Neural cell (in vitro differentiated cells): ENCODE data around the gene TECTB. TPM values are rescaled to one million over a fixed set of nuclear protein-coding genes. Genes with fewer than 3 reads are reported as not detected.

Source experiments
- H2AFZ ChIP-seq: fragments of 200-600, 300-800 bp; sonication (generic), shearing (Covaris generic); 2 replicates; pipeline ENCODE4 v1.6.0; 2014; ENCODE audit warnings: low read depth, mild to moderate bottlenecking, antibody characterized with exemption, low read length, moderate library complexity
- H3F3A ChIP-seq: fragments of 200-600 bp; shearing (Covaris generic); 2 replicates; pipeline ENCODE4 v1.6.1; 2016; ENCODE audit warnings: mild to moderate bottlenecking, moderate library complexity, mixed read lengths, antibody characterized with exemption, low read length; ENCODE audit not compliant: insufficient read depth, poor library complexity, severe bottlenecking
- H3K27ac ChIP-seq: fragments of 200-600, 300-800 bp; sonication (generic), shearing (Covaris generic); 2 replicates; pipeline ENCODE4 v1.5.1; 2014; ENCODE audit warnings: mild to moderate bottlenecking, low read length, moderate library complexity
- H3K27me3 ChIP-seq: fragments of 300-800, 200-600 bp; sonication (generic), shearing (Covaris generic); 2 replicates; pipeline ENCODE4 v1.6.0; 2014; ENCODE audit warnings: mild to moderate bottlenecking, low read depth, low read length, moderate library complexity; ENCODE audit not compliant: insufficient read depth
- H3K36me3 ChIP-seq: fragments of 300-800, 200-600 bp; sonication (generic), shearing (Covaris generic); 2 replicates; pipeline ENCODE4 v1.5.1; 2014; ENCODE audit warnings: mild to moderate bottlenecking, antibody characterized with exemption, low read length, moderate library complexity; ENCODE audit not compliant: insufficient read depth
- H3K4me2 ChIP-seq: fragments of 300-800, 200-600 bp; sonication (generic), shearing (Covaris generic); 2 replicates; pipeline ENCODE4 v1.6.0; 2014; ENCODE audit warnings: mild to moderate bottlenecking, low read length
- H3K4me3 ChIP-seq: fragments of 300-800, 200-600 bp; sonication (generic), shearing (Covaris generic); 2 replicates; pipeline ENCODE4 v1.5.1; 2014; ENCODE audit warnings: mild to moderate bottlenecking, low read length, moderate library complexity
- H3K79me2 ChIP-seq: fragments of 200-600 bp; shearing (Covaris generic); replicated peaks from 2 replicates; pipeline ENCODE4 v1.6.0; 2014; ENCODE audit warnings: mild to moderate bottlenecking, low read length, moderate library complexity; ENCODE audit not compliant: insufficient read depth
- H3K9ac ChIP-seq: fragments of 300-800, 200-600 bp; sonication (generic), shearing (Covaris generic); 2 replicates; pipeline ENCODE4 v1.6.1; 2016; ENCODE audit warnings: mild to moderate bottlenecking, low read length, mixed read lengths
- H3K9me2 ChIP-seq: fragments of 200-600 bp; shearing (Covaris generic); 2 replicates; pipeline ENCODE4 v1.6.1; 2016; ENCODE audit warnings: mild to moderate bottlenecking, low read length, mixed read lengths; ENCODE audit not compliant: insufficient read depth
- H3K9me3 ChIP-seq: fragments of 200-600, 300-800 bp; sonication (generic), shearing (Covaris generic); 2 replicates; pipeline ENCODE4 v1.6.1; 2016; ENCODE audit warnings: mild to moderate bottlenecking, mixed run types, low read length, moderate library complexity, mixed read lengths
- H4K20me1 ChIP-seq: fragments of 200-600 bp; shearing (Covaris generic); 2 replicates; pipeline ENCODE4 v1.6.1; 2016; ENCODE audit warnings: mild to moderate bottlenecking, mixed run types; ENCODE audit not compliant: insufficient read depth
- EP300 ChIP-seq: fragments of 450-650 bp; conservative IDR thresholded peaks from 2 replicates; pipeline ENCODE4 v1.6.1; 2014; ENCODE audit warnings: antibody characterized with exemption, mild to moderate bottlenecking, moderate library complexity; ENCODE audit not compliant: poor library complexity, severe bottlenecking
- EZH2 ChIP-seq: fragments of 200-600, 300-800 bp; shearing (Covaris generic), sonication (generic); IDR thresholded peaks from 2 replicates; pipeline ENCODE4 v1.6.1; 2014; ENCODE audit warnings: antibody characterized with exemption, low read length, borderline replicate concordance, mild to moderate bottlenecking; ENCODE audit not compliant: insufficient read depth, poor library complexity, severe bottlenecking
- MXI1 ChIP-seq: fragments of 450-650 bp; conservative IDR thresholded peaks from 2 replicates; pipeline ENCODE4 v1.6.1; 2014; ENCODE audit warnings: antibody characterized with exemption, mild to moderate bottlenecking; ENCODE audit not compliant: poor library complexity, severe bottlenecking
- POLR2AphosphoS5 ChIP-seq: IDR thresholded peaks from 2 replicates; pipeline ENCODE4 v1.6.1; 2012
- RAD21 ChIP-seq: fragments of 450-650 bp; conservative IDR thresholded peaks from 2 replicates; pipeline ENCODE4 v1.6.1; 2014; ENCODE audit warnings: antibody characterized with exemption, mild to moderate bottlenecking, moderate library complexity
- REST ChIP-seq: IDR thresholded peaks from 2 replicates; pipeline ENCODE4 v1.6.1; 2012; ENCODE audit warnings: borderline replicate concordance
- SMC3 ChIP-seq: fragments of 450-650 bp; conservative IDR thresholded peaks from 2 replicates; pipeline ENCODE4 v1.6.1; 2014; ENCODE audit warnings: antibody characterized with exemption, mild to moderate bottlenecking, moderate library complexity; ENCODE audit not compliant: poor library complexity
- TAF1 ChIP-seq: IDR thresholded peaks from 2 replicates; pipeline ENCODE4 v1.6.1; 2012; ENCODE audit warnings: low read depth
- polyA plus RNA-seq: library from polyadenylated mRNA; depleted of rRNA; stranded (reverse); fragments of >200 nt; gene quantifications from 2 replicates; pipeline ENCODE4 v1.2.3, GENCODE V29; 2014
- TF ChIP-seq, protein P1 (sequence below): fragments of 450-650 bp; IDR thresholded peaks from 2 replicates; pipeline ENCODE4 v1.5.1; 2014; ENCODE audit warnings: antibody characterized with exemption, mild to moderate bottlenecking, moderate library complexity; ENCODE audit not compliant: poor library complexity, severe bottlenecking

Gene TECTB
- polyA plus RNA-seq, 1 donor from 2014 or later = not detected

DNA sequence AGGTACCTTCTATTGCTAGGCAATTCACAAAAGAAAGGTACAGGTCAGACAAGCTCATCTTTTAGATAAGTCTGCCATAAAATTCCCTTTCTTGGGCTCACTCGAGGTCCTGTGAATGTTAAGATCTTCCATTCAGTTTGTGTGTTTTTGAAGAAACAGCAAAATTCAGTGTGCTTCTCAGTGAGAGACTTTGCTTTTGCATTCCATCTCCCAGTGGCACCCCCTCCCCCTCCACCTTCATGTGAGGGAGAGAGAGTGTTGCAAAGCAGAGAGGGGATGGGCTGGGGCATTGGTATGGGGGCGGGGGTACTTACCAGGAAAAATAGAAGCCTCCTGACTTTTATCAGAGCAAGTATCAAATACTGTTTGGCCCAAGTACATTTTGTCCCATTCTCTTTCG, 3.8 kb upstream of the TECTB start:
- Histone ChIP-seq H3K27ac (no peak overlapping the region), H3K9me3 (no peaks in the 10 kb centered on the region), H3K79me2 (no peaks in the 10 kb centered on the region), H2AFZ (no peak overlapping the region), H3F3A (no peaks in the 10 kb centered on the region), H3K9ac (no peak overlapping the region), H3K9me2 (no peaks in the 10 kb centered on the region), H3K4me2 (no peak overlapping the region), H3K4me3 (no peak overlapping the region), H3K27me3 (no peaks in the 10 kb centered on the region), H4K20me1 (no peaks in the 10 kb centered on the region), H3K36me3 (no peaks in the 10 kb centered on the region)
- TF ChIP-seq EP300 = no peak
- no peak for TF ChIP-seq EZH2
- TF ChIP-seq, protein P1, sequence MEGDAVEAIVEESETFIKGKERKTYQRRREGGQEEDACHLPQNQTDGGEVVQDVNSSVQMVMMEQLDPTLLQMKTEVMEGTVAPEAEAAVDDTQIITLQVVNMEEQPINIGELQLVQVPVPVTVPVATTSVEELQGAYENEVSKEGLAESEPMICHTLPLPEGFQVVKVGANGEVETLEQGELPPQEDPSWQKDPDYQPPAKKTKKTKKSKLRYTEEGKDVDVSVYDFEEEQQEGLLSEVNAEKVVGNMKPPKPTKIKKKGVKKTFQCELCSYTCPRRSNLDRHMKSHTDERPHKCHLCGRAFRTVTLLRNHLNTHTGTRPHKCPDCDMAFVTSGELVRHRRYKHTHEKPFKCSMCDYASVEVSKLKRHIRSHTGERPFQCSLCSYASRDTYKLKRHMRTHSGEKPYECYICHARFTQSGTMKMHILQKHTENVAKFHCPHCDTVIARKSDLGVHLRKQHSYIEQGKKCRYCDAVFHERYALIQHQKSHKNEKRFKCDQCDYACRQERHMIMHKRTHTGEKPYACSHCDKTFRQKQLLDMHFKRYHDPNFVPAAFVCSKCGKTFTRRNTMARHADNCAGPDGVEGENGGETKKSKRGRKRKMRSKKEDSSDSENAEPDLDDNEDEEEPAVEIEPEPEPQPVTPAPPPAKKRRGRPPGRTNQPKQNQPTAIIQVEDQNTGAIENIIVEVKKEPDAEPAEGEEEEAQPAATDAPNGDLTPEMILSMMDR = no peak
- no peak for TF ChIP-seq MXI1
- no peak for TF ChIP-seq REST
- TF ChIP-seq TAF1 = no peak
- TF ChIP-seq SMC3 = no peak
- no peak for TF ChIP-seq POLR2AphosphoS5
- no peak for TF ChIP-seq RAD21

GRCh38 chr10:112280205-112280921, 2.8 kb upstream of the TECTB start:
- no peak overlapping the region for H3K4me2 ChIP-seq
- no peak overlapping the region for H3K4me3 ChIP-seq
- no peak overlapping the region for H2AFZ ChIP-seq
- H3K9me3 ChIP-seq = no peaks in the 10 kb centered on the region
- H3K79me2 ChIP-seq = no peaks in the 10 kb centered on the region
- TF ChIP-seq MXI1 (no peak), RAD21 (no peak), SMC3 (no peak), POLR2AphosphoS5 (no peak), EP300 (no peak), REST (no peak), EZH2 (no peak), TAF1 (no peak)
- TF ChIP-seq, protein P1 = no peak
- no peaks in the 10 kb centered on the region for H3K9me2 ChIP-seq
- H3F3A ChIP-seq = no peaks in the 10 kb centered on the region
- no peak overlapping the region for H3K9ac ChIP-seq
- no peaks in the 10 kb centered on the region for H4K20me1 ChIP-seq
- H3K27ac ChIP-seq = no peak overlapping the region
- no peaks in the 10 kb centered on the region for H3K36me3 ChIP-seq
- no peaks in the 10 kb centered on the region for H3K27me3 ChIP-seq
